SK-N-SH (cell line): ENCODE data around the gene GATM.

Source experiments
- FOXJ3 ChIP-seq: sonication (generic); formaldehyde crosslinking; IDR thresholded peaks from 2 replicates; pipeline ENCODE4 v1.5.1; 2020; ENCODE audit warnings: mild to moderate bottlenecking, missing genetic modification reagents
- GATA2 ChIP-seq: sonication (generic); formaldehyde crosslinking; IDR thresholded peaks from 2 replicates; pipeline ENCODE4 v1.5.0; 2020; ENCODE audit warnings: mild to moderate bottlenecking, missing genetic modification reagents
- MAX ChIP-seq: IDR thresholded peaks from 2 replicates; pipeline ENCODE4 v1.4.0; 2012; ENCODE audit warnings: low read depth
- POLR2AphosphoS5 ChIP-seq: IDR thresholded peaks from 2 replicates; pipeline ENCODE4 v1.6.1; 2012; ENCODE audit warnings: low read depth, low read length
- REST ChIP-seq: IDR thresholded peaks from 2 replicates; pipeline ENCODE4 v1.6.1; 2012; ENCODE audit warnings: mild to moderate bottlenecking, low read depth, low read length, moderate library complexity
- SMC3 ChIP-seq: IDR thresholded peaks from 2 replicates; pipeline ENCODE4 v1.6.1; 2012; ENCODE audit warnings: low read depth, low read length, improper control_type of control experiment
- TAF1 ChIP-seq: IDR thresholded peaks from 2 replicates; pipeline ENCODE4 v1.6.1; 2012; ENCODE audit warnings: low read depth, mild to moderate bottlenecking, low read length, moderate library complexity, borderline replicate concordance
- TCF12 ChIP-seq: IDR thresholded peaks from 2 replicates; pipeline ENCODE4 v1.4.0; 2012
- YY1 ChIP-seq: IDR thresholded peaks from 2 replicates; pipeline ENCODE4 v1.4.0; 2012; ENCODE audit warnings: low read depth, mild to moderate bottlenecking
- TF ChIP-seq, protein P1 (sequence below): fragments of 200-600 bp; sonication (generic); IDR thresholded peaks from 2 replicates; pipeline ENCODE4 v1.6.1; 2017; ENCODE audit warnings: antibody characterized with exemption, mild to moderate bottlenecking, moderate library complexity

DNA sequence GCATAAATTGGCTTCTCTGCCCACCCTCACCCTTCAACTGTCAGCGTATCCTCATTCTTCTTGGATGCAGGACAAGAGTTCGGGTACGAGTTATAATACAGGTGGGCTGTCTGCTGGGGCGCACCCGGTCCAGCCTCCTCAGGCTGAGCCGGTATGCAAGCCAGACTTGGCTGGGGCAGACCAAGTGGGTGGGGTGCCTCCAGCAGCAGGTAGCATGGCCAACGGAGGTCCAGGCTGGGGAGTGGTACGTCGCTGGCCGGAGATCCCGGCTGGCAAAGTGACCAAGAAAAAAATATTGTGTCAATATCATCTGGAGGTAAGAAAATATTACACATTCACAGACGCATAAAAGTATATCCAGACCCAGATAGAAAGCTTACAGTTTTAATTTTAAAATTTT lies 45.6 kb downstream of the GATM start:
- TF ChIP-seq POLR2AphosphoS5: no peak
- no peak for TF ChIP-seq TAF1
- TF ChIP-seq, protein P1, sequence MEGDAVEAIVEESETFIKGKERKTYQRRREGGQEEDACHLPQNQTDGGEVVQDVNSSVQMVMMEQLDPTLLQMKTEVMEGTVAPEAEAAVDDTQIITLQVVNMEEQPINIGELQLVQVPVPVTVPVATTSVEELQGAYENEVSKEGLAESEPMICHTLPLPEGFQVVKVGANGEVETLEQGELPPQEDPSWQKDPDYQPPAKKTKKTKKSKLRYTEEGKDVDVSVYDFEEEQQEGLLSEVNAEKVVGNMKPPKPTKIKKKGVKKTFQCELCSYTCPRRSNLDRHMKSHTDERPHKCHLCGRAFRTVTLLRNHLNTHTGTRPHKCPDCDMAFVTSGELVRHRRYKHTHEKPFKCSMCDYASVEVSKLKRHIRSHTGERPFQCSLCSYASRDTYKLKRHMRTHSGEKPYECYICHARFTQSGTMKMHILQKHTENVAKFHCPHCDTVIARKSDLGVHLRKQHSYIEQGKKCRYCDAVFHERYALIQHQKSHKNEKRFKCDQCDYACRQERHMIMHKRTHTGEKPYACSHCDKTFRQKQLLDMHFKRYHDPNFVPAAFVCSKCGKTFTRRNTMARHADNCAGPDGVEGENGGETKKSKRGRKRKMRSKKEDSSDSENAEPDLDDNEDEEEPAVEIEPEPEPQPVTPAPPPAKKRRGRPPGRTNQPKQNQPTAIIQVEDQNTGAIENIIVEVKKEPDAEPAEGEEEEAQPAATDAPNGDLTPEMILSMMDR: no peak
- no peak for TF ChIP-seq TCF12
- TF ChIP-seq GATA2: no peak
- TF ChIP-seq REST: no peak
- TF ChIP-seq FOXJ3: no peak
- TF ChIP-seq YY1: no peak
- no peak for TF ChIP-seq MAX
- no peak for TF ChIP-seq SMC3
